Panc1 (cell line): ENCODE measurements around the gene TGFBI. TPM values are rescaled to one million over a fixed set of nuclear protein-coding genes. Genes with fewer than 3 reads are reported as not detected.

Experiments
- ATAC-seq: fragments of 200-7000 bp; cut with Tn5 transposase; 2 replicates; pipeline ENCODE4 v1.9.1; 2020; ENCODE audit warnings: mild to moderate bottlenecking, moderate library complexity
- BruUV-seq: library from RNA; stranded (reverse); fragments of 400-500 nt; replicated peaks from 2 replicates; lab custom pipeline; 2021; lab: Mats Ljungman, UMichigan
- CTCF ChIA-PET: fragments of 300-600 bp; sonication (Branson Sonifier 250); formaldehyde crosslinking; loops from one replicate; lab custom pipeline; 2022; ENCODE audit warnings: antibody characterized with exemption; lab: Charles Lee
- POLR2A ChIA-PET: fragments of 300-600 bp; sonication (Branson Sonifier 250); formaldehyde crosslinking; loops from one replicate; lab custom pipeline; 2022; ENCODE audit warnings: antibody characterized with exemption; lab: Charles Lee
- DNase-seq: peaks from one replicate; pipeline ENCODE4 v3.0.0-alpha.2; 2010; ENCODE audit warnings: low read depth, low spot score
- H3K27ac ChIP-seq: 2 replicates; pipeline ENCODE4 v1.5.1; 2011; ENCODE audit warnings: mild to moderate bottlenecking, low read length, inconsistent platforms
- H3K27me3 ChIP-seq: fragments of 200-500 bp; sonication (Bioruptor generic); 2 replicates; pipeline ENCODE4 v1.6.0; 2014; ENCODE audit warnings: low read length, inconsistent platforms; ENCODE audit not compliant: control insufficient read depth, insufficient read depth
- H3K36me3 ChIP-seq: fragments of 200-500 bp; sonication (Bioruptor generic); 2 replicates; pipeline ENCODE4 v1.5.1; 2014; ENCODE audit warnings: inconsistent platforms, mild to moderate bottlenecking, low read length, moderate library complexity; ENCODE audit not compliant: control insufficient read depth, insufficient read depth
- H3K4me1 ChIP-seq: 2 replicates; pipeline ENCODE4 v1.5.1; 2011; ENCODE audit warnings: inconsistent platforms, mild to moderate bottlenecking, low read length, moderate library complexity; ENCODE audit not compliant: control insufficient read depth, insufficient read depth
- H3K4me3 ChIP-seq, 2 experiments: 2 replicates each; pipeline ENCODE4 v1.5.1; 2011 to 2012; ENCODE audit warnings: low read depth in 2 of 2, low read length in 2 of 2, mild to moderate bottlenecking in 2 of 2, inconsistent platforms in 1 of 2, moderate library complexity in 1 of 2
- H3K9me3 ChIP-seq: fragments of 200-500 bp; sonication (Bioruptor generic); 2 replicates; pipeline ENCODE4 v1.5.1; 2014; ENCODE audit warnings: low read depth, mild to moderate bottlenecking, inconsistent platforms, low read length, moderate library complexity; ENCODE audit not compliant: control insufficient read depth, insufficient read depth
- POLR2AphosphoS5 ChIP-seq: IDR thresholded peaks from 2 replicates; pipeline ENCODE4 v1.6.1; 2012; ENCODE audit warnings: mild to moderate bottlenecking, low read depth, low read length, moderate library complexity
- SIN3A ChIP-seq: IDR thresholded peaks from 2 replicates; pipeline ENCODE4 v1.6.1; 2012; ENCODE audit warnings: low read depth, mild to moderate bottlenecking, low read length, moderate library complexity, borderline replicate concordance; ENCODE audit not compliant: insufficient read depth
- TCF7L2 ChIP-seq: IDR thresholded peaks from 2 replicates; pipeline ENCODE4 v1.6.1; 2011; ENCODE audit warnings: mild to moderate bottlenecking, low read depth, low read length, inconsistent platforms
- in situ Hi-C: cut with HindIII; loops from 2 replicates; pipeline ENCODE4 v1.10.0; 2016; ENCODE audit warnings: low sequenced_read_pairs, low pct_unique_long_range_greater_than_20kb
- intact Hi-C: fragments of 100-400 bp; cut with micrococcal nuclease; formaldehyde crosslinking; loops from one replicate; pipeline ENCODE4 v1.10.0; 2022; ENCODE audit not compliant: unreplicated experiment
- total RNA-seq: library from RNA; stranded (reverse); gene quantifications from one replicate; pipeline ENCODE4 v1.2.1, GENCODE V29; 2021; ENCODE audit not compliant: unreplicated experiment
- TF ChIP-seq, protein P1 (sequence below), 2 experiments: IDR thresholded peaks; 2 replicates each; pipeline ENCODE4 v1.6.1; 2011 to 2012; ENCODE audit warnings: low read depth in 2 of 2, control low read depth in 1 of 2, low read length in 1 of 2, mild to moderate bottlenecking in 1 of 2, moderate library complexity in 1 of 2; ENCODE audit not compliant: insufficient read depth in 1 of 2
- TF ChIP-seq, protein P2 (sequence below): fragments of 450-650 bp; IDR thresholded peaks from 2 replicates; pipeline ENCODE4 v1.5.1; 2017; ENCODE audit warnings: mild to moderate bottlenecking

The TGFBI gene
- total RNA-seq, 1 experiment from 2014 or later, result 314 TPM

DNA sequence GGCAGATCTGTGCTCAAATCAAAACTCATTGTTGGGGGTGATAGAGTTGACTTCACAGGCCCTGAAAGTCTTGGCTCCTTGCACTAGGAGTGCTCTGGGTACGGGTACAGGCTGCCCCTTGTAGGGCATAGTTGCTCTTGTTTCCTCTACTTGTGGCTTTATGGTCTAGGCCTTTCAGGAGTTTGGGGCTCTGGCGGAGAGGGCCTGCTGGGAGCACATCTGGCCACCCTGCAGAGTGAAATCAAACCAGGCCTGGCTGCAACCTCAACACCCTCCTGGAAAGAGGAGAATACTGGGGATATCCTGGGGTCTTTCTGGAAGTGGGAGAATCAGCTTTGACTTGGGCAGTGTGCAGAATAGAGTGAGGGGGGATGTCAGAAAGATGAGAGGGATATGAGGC lies 1.5 kb downstream of the TGFBI start:
- Histone ChIP-seq H3K27me3 (no peaks in the 10 kb centered on the region), H3K4me3 (peak overlapping the region; percentile 51 to 72), H3K4me1 (peaks cover 18% of the 10 kb centered on the region), H3K27ac (peak overlapping the region; percentile 11; the same call in 1 of the 2 replicates), H3K36me3 (no peaks in the 10 kb centered on the region), H3K9me3 (no peaks in the 10 kb centered on the region)
- TF ChIP-seq, protein P1, sequence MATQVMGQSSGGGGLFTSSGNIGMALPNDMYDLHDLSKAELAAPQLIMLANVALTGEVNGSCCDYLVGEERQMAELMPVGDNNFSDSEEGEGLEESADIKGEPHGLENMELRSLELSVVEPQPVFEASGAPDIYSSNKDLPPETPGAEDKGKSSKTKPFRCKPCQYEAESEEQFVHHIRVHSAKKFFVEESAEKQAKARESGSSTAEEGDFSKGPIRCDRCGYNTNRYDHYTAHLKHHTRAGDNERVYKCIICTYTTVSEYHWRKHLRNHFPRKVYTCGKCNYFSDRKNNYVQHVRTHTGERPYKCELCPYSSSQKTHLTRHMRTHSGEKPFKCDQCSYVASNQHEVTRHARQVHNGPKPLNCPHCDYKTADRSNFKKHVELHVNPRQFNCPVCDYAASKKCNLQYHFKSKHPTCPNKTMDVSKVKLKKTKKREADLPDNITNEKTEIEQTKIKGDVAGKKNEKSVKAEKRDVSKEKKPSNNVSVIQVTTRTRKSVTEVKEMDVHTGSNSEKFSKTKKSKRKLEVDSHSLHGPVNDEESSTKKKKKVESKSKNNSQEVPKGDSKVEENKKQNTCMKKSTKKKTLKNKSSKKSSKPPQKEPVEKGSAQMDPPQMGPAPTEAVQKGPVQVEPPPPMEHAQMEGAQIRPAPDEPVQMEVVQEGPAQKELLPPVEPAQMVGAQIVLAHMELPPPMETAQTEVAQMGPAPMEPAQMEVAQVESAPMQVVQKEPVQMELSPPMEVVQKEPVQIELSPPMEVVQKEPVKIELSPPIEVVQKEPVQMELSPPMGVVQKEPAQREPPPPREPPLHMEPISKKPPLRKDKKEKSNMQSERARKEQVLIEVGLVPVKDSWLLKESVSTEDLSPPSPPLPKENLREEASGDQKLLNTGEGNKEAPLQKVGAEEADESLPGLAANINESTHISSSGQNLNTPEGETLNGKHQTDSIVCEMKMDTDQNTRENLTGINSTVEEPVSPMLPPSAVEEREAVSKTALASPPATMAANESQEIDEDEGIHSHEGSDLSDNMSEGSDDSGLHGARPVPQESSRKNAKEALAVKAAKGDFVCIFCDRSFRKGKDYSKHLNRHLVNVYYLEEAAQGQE (IDR thresholded peaks at IDR 0.05; ENCODE audit: insufficient read depth in 1 of 2, low read depth in 2 of 2, low read length in 1 of 2), result no peak
- TF ChIP-seq, protein P2, sequence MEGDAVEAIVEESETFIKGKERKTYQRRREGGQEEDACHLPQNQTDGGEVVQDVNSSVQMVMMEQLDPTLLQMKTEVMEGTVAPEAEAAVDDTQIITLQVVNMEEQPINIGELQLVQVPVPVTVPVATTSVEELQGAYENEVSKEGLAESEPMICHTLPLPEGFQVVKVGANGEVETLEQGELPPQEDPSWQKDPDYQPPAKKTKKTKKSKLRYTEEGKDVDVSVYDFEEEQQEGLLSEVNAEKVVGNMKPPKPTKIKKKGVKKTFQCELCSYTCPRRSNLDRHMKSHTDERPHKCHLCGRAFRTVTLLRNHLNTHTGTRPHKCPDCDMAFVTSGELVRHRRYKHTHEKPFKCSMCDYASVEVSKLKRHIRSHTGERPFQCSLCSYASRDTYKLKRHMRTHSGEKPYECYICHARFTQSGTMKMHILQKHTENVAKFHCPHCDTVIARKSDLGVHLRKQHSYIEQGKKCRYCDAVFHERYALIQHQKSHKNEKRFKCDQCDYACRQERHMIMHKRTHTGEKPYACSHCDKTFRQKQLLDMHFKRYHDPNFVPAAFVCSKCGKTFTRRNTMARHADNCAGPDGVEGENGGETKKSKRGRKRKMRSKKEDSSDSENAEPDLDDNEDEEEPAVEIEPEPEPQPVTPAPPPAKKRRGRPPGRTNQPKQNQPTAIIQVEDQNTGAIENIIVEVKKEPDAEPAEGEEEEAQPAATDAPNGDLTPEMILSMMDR, result no peak
- TF ChIP-seq SIN3A (no peak), TCF7L2 (no peak), POLR2AphosphoS5 (no peak)
- in situ Hi-C loops (no loop called here), intact Hi-C loops (no loop called here)
- no peak for ATAC-seq
- DNase-seq, result no peak
- POLR2A ChIA-PET, result no interaction called here
- no TSS peak for BruUV-seq
- CTCF ChIA-PET, result no interaction called here

DNA sequence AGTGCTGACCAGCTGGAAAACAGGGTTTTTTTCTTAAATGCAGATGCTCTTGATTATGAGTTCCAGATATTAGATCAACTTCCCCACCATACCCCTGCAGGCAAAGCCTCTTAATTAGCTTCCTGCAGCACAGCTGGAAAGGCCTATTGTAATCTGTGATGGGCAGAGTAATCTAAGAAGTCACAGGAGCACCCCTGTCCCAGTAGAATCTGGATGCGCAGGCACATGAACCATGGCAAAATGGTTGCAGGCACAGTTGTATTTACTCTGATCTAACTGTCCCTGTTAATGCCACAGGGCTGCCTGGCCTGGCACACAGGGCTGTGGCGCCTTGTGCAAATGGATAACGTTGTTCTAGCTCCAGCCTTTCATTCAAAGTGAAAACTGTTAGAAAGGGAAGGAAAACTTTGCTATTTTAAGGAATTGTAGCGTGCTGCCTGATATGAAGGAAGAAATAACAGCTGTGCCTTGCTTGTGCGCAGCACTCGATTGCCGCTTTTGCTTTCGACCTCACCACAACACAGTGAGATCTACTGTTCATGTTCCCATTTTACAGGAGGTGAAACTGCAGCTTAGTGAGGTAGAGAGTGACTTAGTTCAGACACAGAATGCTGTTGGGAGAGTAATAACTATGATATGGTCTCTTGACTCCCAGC lies 2.3 kb downstream of the TGFBI start:
- POLR2A ChIA-PET, result no interaction called here
- Histone ChIP-seq H3K4me3 (peak overlapping the region; percentile 51 to 72; a peak in 3 of 4 replicates), H3K36me3 (no peaks in the 10 kb centered on the region), H3K27me3 (no peaks in the 10 kb centered on the region), H3K27ac (0 out of 2 replicates have a peak overlapping the region, but pooled peaks have one; percentile 54), H3K9me3 (no peaks in the 10 kb centered on the region), H3K4me1 (peaks cover 20% of the 10 kb centered on the region)
- no peak for ATAC-seq
- no peak for DNase-seq
- TF ChIP-seq POLR2AphosphoS5 (no peak), TCF7L2 (no peak)
- TF ChIP-seq, protein P1 (IDR thresholded peaks at IDR 0.05; ENCODE audit: insufficient read depth in 1 of 2, low read depth in 2 of 2, low read length in 1 of 2), result no peak
- CTCF ChIA-PET, result no interaction called here
- BruUV-seq, result no TSS peak
- in situ Hi-C loops, result no loop called here
- intact Hi-C loops, result no loop called here
